ENCODE measurements around the gene ZBTB4.
A peak's percentile ranks its signal among the peaks of the same experiment; 100 is the strongest.

The ZBTB4 gene, protein sequence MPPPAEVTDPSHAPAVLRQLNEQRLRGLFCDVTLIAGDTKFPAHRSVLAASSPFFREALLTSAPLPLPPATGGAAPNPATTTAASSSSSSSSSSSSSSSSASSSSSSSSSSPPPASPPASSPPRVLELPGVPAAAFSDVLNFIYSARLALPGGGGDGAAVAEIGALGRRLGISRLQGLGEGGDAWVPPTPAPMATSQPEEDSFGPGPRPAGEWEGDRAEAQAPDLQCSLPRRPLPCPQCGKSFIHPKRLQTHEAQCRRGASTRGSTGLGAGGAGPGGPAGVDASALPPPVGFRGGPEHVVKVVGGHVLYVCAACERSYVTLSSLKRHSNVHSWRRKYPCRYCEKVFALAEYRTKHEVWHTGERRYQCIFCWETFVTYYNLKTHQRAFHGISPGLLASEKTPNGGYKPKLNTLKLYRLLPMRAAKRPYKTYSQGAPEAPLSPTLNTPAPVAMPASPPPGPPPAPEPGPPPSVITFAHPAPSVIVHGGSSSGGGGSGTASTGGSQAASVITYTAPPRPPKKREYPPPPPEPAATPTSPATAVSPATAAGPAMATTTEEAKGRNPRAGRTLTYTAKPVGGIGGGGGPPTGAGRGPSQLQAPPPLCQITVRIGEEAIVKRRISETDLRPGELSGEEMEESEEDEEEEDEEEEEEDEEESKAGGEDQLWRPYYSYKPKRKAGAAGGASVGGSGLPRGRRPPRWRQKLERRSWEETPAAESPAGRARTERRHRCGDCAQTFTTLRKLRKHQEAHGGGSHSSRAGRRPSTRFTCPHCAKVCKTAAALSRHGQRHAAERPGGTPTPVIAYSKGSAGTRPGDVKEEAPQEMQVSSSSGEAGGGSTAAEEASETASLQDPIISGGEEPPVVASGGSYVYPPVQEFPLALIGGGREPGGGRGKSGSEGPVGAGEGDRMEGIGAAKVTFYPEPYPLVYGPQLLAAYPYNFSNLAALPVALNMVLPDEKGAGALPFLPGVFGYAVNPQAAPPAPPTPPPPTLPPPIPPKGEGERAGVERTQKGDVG

DNA sequence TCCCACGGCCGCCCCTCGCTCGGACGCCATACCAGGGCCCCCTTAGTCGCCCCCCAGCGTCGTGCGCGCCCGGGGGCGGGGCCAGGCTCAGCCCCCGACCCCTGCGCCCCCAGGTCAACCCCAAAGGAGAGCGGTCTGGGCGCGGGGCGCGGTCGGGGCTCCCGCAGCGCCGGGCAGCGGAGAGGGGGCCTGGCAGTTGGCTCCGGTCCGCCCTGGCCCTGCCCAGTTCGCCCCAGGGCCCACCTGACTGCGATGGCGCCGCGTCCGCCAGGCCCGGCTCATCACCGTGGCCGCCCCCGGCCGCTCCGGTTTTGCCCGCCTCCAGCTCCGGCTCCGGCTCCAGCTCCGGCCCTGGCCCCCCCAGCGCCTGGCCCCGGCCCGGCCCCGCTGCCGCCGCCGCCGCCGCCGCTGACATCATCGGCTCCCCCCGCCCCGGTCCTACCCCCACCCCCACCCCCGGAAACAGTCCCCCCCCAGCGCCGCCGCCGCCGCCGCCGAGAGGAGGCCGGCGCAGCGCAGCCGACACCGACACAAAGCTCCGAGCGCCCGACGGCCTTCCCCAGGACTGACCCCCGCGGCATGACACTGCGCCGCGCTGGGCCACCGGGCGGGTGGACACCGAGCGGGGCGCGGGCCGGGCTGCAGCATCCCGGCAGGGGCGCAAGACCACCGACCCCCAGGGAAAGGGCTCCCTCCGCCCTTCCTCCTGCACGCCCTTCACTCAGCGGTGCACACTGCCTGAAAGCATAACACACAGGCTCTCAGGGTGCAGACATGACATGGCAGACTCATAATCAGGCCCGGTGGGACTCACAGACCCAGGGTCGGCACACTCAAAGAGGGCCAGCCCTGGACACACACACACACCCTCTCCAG lies at the start of gene ZBTB4:
Gene ZBTB4, minus strand, starts transcription at position 419 of the 876 bp plus-strand sequence. CDS start 12,830 bp downstream, outside the sequence.
- peak; percentile 81 for DNase-seq

DNA sequence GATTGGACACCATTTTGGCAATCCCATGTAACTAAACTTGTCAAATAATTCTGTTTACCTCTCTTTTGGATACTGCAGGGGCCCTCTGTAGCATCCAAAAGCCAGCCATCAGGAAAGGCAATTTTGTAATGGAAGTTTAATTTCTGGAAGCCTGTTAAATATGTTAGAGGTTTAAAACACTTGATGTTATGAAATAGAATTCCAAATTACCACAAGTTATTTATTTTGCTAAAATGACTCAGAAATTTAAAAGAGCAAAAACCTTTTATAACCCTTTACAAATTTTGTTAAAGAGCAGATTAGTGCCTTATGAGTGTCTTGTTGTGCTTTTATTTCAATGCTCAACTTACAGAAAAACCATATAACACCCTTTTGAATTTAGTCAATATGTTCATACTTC lies 49.4 kb upstream of the ZBTB4 start:
- no peak for DNase-seq

DNA sequence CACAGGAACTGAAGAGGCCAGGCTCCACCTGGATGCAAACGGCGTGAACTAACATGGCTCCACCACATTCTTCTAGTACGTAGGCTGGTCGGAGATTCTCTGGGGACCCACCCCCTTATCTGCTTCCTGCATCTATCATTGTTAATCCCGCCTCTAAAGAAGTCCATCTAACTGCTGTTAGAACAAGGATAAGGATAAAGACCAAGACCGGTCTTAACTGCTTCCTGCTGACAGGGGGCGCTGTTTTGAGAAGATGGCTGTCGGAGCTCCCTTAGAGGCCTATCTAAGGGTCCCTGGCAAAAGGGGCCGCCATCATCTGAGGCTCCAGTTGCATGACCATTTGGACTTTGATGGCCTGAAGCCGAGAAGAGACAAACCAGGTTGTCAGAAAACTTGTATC lies 43.6 kb upstream of the ZBTB4 start:
- peak; percentile 64 for DNase-seq

DNA sequence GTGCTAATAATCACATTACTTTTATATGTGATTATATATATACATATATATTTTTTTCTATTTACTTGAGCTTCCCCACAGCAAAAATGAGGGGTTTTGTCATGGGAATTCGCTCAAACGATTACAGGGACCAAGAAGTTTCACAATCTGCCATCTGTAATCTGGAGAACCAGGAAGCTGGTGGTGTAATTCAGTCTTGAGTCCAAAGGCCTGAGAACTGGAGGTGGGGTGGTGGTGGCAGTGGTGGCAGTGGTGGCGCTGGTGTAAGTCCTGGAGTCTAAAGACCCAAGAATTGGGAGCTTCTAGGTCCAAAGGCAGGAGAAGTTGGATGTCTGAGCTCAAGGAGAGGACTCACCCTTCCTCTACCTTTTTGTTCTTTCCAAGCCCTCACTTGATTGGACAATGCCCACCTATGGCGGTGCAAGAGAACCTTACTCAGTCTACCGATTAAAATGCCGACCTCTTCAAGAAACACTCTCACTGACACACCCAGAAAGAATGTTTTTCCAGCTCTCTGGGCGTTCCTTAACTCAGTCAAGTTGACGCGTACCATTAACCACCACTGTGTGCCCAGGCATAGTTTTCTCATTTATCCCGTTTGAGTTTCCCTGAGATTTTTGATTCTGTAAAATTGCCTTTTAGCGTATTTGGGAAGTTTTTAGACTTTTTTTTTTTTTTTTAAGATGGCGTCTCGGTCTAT lies 36.6 kb upstream of the ZBTB4 start:
- DNase-seq, result no peak

DNA sequence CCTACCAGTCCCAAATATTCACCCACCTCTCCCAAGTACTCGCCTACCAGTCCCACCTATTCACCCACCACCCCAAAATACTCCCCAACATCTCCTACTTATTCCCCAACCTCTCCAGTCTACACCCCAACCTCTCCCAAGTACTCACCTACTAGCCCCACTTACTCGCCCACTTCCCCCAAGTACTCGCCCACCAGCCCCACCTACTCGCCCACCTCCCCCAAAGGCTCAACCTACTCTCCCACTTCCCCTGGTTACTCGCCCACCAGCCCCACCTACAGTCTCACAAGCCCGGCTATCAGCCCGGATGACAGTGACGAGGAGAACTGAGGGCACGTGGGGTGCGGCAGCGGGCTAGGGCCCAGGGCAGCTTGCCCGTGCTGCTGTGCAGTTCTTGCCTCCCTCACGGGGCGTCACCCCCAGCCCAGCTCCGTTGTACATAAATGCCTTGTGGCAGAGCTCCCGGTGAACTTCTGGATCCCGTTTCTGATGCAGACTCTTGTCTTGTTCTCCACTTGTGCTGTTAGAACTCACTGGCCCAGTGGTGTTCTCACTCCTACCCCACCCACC lies 34.5 kb upstream of the ZBTB4 start:
- no peak for DNase-seq

DNA sequence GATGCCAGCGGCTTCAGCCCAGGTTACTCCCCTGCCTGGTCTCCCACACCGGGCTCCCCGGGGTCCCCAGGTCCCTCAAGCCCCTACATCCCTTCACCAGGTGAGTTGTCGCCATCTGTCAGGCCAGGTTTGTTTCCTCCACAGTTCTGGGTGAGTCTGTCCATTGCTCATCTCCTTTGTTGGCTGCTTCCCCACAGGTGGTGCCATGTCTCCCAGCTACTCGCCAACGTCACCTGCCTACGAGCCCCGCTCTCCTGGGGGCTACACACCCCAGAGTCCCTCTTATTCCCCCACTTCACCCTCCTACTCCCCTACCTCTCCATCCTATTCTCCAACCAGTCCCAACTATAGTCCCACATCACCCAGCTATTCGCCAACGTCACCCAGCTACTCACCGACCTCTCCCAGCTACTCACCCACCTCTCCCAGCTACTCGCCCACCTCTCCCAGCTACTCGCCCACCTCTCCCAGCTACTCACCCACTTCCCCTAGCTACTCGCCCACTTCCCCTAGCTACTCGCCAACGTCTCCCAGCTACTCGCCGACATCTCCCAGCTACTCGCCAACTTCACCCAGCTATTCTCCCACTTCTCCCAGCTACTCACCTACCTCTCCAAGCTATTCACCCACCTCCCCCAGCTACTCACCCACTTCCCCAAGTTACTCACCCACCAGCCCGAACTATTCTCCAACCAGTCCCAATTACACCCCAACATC lies 33.6 kb upstream of the ZBTB4 start:
- no peak for DNase-seq

DNA sequence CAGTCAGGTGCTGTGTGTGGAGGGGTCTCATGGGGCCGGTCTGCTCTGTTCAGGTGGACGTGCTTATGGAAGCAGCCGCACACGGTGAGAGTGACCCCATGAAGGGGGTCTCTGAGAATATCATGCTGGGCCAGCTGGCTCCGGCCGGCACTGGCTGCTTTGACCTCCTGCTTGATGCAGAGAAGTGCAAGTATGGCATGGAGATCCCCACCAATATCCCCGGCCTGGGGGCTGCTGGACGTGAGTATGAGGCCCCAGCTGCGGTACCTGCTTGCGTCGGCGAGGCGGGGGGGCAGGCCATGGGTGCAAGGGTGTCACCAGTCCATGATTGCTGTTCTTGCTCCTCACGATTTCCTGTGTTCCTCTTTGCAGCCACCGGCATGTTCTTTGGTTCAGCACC lies 32.7 kb upstream of the ZBTB4 start:
- no peak for DNase-seq

DNA sequence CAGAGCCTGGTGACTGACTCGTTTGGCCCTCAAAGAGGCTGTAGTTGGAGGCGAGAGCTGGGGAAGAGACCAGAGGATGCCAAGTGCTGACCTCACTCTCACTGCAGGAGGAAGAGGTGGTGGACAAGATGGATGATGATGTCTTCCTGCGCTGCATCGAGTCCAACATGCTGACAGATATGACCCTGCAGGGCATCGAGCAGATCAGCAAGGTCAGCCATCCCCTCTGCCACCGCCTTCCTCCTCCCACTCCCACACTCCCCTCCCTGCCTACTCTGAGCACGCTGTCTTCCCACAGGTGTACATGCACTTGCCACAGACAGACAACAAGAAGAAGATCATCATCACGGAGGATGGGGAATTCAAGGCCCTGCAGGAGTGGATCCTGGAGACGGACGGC lies 31.7 kb upstream of the ZBTB4 start:
- no peak for DNase-seq

DNA sequence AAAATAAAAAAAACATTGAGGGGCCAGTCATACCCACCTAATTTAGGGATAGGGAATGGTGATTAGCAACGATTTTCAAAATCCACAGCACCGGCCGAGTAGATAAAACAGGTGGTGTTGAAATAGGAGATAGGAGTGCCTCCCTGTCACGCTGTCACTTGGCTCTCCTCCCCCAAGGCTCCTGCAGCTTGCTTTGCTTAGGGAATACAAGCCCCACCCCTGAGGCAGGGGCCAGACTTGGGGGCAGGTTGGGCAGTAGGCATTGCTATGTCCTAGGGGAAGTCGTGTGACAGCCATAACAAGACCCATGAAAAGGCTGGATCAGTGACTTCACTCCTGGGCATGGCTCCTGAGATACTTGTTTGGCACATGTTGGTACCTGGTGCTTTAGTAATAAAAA lies 30.5 kb upstream of the ZBTB4 start:
- DNase-seq, result no peak

DNA sequence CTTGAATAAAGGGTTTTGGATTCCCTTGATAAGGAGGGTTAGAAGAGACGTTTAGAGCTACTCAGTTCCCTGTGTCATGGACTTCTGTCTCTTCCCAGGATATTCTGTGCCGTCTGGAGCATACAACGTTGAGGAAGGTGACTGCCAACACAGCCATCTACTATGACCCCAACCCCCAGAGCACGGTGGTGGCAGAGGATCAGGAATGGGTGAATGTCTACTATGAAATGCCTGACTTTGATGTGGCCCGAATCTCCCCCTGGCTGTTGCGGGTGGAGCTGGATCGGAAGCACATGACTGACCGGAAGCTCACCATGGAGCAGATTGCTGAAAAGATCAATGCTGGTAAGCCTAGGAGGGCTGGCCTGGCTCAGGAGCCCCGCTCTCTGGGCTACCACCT lies 29.4 kb upstream of the ZBTB4 start:
- DNase-seq, result no peak

DNA sequence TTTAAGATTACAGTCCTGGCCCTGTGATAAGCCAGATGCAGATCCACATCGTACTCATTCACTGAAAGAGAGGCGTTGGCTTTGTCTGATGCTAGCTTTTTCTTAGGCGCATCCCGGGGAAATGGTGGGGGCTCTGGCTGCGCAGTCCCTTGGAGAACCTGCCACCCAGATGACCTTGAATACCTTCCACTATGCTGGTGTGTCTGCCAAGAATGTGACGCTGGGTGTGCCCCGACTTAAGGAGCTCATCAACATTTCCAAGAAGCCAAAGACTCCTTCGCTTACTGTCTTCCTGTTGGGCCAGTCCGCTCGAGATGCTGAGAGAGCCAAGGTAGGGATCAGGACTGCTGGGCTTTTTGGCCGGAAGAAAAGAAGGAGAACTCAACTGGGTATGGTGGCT lies 28.7 kb upstream of the ZBTB4 start:
- DNase-seq, result no peak

DNA sequence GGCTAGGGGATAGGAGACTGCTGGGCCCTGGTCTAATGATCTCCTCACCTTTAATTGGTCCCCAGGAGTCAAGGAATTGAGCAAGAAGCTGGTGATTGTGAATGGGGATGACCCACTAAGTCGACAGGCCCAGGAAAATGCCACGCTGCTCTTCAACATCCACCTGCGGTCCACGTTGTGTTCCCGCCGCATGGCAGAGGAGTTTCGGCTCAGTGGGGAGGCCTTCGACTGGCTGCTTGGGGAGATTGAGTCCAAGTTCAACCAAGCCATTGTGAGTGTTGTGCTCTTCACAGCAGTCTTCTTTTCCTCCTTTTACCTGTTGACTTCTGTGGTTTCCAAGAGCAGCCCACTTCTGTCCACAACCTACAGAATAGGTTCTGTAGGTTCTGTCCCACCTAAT lies 24.1 kb upstream of the ZBTB4 start:
- DNase-seq, result no peak

DNA sequence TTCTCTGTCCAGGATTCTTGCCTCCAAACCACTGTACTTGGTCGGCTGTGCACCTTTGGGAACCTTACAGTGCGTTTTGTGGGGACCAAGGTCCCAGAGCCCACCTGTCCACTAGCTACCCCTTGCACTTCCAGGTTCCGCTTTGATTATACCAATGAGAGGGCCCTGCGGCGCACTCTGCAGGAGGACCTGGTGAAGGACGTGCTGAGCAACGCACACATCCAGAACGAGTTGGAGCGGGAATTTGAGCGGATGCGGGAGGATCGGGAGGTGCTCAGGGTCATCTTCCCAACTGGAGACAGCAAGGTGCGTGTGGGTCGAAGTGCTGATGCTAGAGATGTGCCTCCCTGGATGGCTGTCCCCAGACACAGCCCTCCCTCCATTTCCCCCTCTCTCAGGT lies 23.6 kb upstream of the ZBTB4 start:
- no peak for DNase-seq

DNA sequence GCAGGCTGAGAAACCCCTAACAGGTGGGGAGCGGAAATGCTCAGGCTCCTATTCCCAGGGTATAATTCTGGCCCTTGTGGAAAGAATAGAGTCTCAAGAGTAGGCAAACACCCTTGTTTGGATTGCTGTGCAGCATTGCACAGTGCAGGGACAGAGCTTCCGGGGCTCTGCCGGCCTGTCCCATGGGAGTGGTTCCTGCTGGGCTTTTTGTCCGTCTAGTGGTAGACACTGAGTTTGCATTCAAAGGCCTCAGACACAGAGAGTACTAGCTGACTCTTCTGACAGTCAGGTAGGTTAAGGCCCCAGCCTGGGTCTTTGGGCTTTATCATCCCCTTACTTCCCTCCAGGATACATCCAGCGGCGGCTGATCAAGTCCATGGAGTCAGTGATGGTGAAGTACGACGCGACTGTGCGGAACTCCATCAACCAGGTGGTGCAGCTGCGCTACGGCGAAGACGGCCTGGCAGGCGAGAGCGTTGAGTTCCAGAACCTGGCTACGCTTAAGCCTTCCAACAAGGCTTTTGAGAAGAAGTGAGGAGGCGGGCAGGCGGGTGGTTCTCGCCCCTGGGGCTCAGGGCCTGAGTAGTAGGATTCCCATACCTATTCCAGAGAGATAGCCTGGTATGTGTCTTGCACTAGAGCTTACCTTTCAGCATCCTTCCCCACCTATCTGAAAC lies 22.9 kb upstream of the ZBTB4 start:
- no peak for DNase-seq

DNA sequence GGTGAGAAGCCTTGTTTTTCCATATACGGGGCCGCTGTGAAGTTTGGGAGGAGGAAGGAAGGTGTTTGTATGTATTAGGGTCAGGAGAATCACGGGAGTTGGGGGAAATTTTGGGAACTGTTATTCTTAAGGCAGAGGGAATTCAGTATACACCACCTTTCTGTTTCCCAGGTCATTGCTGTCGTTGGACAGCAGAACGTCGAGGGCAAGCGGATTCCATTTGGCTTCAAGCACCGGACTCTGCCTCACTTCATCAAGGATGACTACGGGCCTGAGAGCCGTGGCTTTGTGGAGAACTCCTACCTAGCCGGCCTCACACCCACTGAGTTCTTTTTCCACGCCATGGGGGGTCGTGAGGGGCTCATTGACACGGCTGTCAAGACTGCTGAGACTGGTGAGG lies 22.3 kb upstream of the ZBTB4 start:
- DNase-seq, result no peak

DNA sequence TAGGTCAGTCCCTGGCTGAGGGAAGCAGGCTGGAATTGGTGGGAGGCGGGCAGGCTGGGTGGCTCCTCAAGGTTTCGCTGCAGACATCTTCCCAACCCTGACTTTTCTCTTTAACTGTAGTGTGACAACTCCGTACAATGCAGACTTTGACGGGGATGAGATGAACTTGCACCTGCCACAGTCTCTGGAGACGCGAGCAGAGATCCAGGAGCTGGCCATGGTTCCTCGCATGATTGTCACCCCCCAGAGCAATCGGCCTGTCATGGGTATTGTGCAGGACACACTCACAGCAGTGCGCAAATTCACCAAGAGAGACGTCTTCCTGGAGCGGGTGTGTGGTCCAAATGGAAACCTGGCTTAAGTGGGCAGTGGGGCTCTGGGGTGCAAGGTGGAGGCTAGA lies 19.7 kb upstream of the ZBTB4 start:
- no peak for DNase-seq

DNA sequence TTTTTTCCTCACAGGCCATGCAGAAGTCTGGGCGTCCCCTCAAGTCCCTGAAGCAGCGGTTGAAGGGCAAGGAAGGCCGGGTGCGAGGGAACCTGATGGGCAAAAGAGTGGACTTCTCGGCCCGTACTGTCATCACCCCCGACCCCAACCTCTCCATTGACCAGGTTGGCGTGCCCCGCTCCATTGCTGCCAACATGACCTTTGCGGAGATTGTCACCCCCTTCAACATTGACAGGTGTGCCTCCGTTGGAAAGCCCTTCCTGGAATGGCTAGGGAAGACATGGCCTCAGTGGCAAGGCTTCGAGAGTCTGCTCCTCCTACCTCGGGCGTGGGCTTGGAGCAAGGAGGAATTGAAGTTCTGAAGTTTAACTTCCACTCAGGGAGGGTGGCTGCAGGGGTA lies 18.2 kb upstream of the ZBTB4 start:
- DNase-seq, result no peak

DNA sequence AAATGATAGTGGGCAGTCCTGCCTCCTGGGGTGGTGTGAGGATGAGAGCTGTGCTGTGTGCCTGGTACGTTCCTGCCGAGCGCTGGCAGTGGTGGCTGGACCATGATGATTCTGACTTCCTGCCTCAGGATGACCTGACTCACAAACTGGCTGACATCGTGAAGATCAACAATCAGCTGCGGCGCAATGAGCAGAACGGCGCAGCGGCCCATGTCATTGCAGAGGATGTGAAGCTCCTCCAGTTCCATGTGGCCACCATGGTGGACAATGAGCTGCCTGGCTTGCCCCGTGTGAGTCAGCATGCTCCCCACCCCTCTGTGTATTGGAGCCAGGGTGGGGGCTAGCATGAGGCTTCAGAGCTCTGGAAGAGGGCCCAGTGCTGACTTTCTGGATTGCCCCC lies 17.8 kb upstream of the ZBTB4 start:
- DNase-seq, result no peak

DNA sequence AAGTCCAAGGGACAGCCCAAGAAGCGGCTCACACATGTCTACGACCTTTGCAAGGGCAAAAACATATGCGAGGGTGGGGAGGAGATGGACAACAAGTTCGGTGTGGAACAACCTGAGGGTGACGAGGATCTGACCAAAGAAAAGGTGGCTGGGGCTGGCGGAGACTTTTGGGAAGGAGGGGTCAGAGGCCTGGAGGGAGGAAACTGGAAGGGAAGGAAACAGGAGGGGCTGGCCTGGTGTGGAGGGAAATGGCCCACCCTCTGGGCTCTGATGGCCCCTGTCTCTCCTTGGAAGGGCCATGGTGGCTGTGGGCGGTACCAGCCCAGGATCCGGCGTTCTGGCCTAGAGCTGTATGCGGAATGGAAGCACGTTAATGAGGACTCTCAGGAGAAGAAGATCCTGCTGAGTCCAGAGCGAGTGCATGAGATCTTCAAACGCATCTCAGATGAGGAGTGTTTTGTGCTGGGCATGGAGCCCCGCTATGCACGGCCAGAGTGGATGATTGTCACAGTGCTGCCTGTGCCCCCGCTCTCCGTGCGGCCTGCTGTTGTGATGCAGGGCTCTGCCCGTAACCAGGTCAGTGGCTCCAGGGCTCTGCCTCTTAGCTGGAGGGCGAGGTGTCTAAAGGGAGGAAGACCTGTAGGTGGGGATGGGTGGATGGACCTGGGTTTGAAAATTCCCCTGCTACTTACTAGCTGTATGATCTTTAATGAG lies 17.2 kb upstream of the ZBTB4 start:
- DNase-seq, result no peak

DNA sequence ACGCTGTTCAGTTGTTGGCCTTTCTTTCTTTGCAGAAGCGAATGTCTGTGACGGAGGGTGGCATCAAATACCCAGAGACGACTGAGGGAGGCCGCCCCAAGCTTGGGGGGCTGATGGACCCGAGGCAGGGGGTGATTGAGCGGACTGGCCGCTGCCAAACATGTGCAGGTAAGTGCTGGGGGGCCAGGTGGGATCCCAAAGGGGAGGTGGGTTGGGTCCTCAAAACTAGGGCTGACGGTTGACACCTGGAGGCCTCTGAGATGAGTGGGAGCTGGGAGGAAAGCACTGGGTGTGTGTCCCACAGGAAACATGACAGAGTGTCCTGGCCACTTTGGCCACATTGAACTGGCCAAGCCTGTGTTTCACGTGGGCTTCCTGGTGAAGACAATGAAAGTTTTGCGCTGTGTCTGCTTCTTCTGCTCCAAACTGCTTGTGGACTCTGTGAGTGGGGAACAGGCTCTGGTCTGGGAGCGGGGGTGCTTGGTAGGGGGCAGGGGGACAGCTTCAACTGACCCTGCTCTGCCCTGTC lies 16.5 kb upstream of the ZBTB4 start:
- no peak for DNase-seq
